HepG2 (cell line): ENCODE measurements around the gene KCNAB1. TPM values are rescaled to one million over a fixed set of nuclear protein-coding genes. Genes with fewer than 3 reads are reported as not detected.
A peak's percentile ranks its signal among the peaks of the same experiment; 100 is the strongest.

ENCODE experiments used
- ATAC-seq: fragments of 200-7000 bp; cut with Tn5 transposase; 3 replicates; pipeline ENCODE4 v1.9.1; 2020; ENCODE audit warnings: mild to moderate bottlenecking, moderate library complexity
- BruUV-seq: library from RNA; stranded (reverse); fragments of 400-500 nt; replicated peaks from 2 replicates; lab custom pipeline; 2021; lab: Mats Ljungman, UMichigan
- CTCF ChIA-PET: fragments of 300-600 bp; formaldehyde crosslinking; extraction: SDS; loops from one replicate; lab custom pipeline; 2021; ENCODE audit warnings: low total read pairs, inconsistent platforms, low intra/inter-chr PET ratio; lab: Yijun Ruan, JAX
- POLR2A ChIA-PET: fragments of 350-600 bp; sonication (Branson Sonifier 250); formaldehyde crosslinking; loops from one replicate; lab custom pipeline; 2020; ENCODE audit warnings: antibody characterized with exemption, inconsistent platforms; lab: Yijun Ruan, JAX
- DNase-seq: peaks from one replicate; pipeline ENCODE4 v3.0.0-alpha.2; 2015; ENCODE audit warnings: low spot score
- FAIRE-seq: peaks from 3 replicates; lab custom pipeline; 2011; peaks lifted over from hg19 to GRCh38; lab: Jason Lieb, UNC
- H2AFZ ChIP-seq: one replicate; pipeline ENCODE4 v1.6.1; 2011; ENCODE audit warnings: low read length, inconsistent platforms
- H3K27ac ChIP-seq: fragments of 300-600 bp; 3 replicates; pipeline ENCODE4 v1.8.0; 2011; ENCODE audit warnings: mixed run types, mild to moderate bottlenecking, mixed read lengths, low read length, inconsistent platforms; ENCODE audit not compliant: insufficient read depth; ENCODE audit errors: extremely low read length
- H3K27me3 ChIP-seq, 2 experiments: fragments of 200-600 bp in 1 of 2; 2 replicates in 1 of 2; 3 replicates in 1 of 2; pipeline versions ENCODE4 v1.6.0 to v1.8.0; 2011; ENCODE audit warnings: low read length in 2 of 2, mild to moderate bottlenecking in 2 of 2, moderate library complexity in 2 of 2, inconsistent platforms in 1 of 2; ENCODE audit not compliant: insufficient read depth in 2 of 2, control insufficient read depth in 1 of 2
- H3K36me3 ChIP-seq, 2 experiments: fragments of 200-600 bp in 1 of 2; replicated peaks in 1 of 2; 2 replicates in 1 of 2; 3 replicates in 1 of 2; pipeline versions ENCODE4 v1.5.1 to v1.8.0; 2011; ENCODE audit warnings: low read length in 2 of 2, inconsistent platforms in 1 of 2; ENCODE audit not compliant: insufficient read depth in 2 of 2, control insufficient read depth in 1 of 2
- H3K4me1 ChIP-seq: 2 replicates; pipeline ENCODE4 v1.5.1; 2012; ENCODE audit warnings: low read length, inconsistent platforms; ENCODE audit not compliant: insufficient read depth
- H3K4me2 ChIP-seq: 2 replicates; pipeline ENCODE4 v1.6.0; 2011; ENCODE audit warnings: low read depth, low read length, inconsistent platforms
- H3K4me3 ChIP-seq, 3 experiments: fragments of 200-600 bp in 1 of 3; sonication (generic), shearing (Covaris generic) in 1 of 3; replicated peaks in 1 of 3; 2 replicates each; pipeline ENCODE4 v1.5.1; 2011 to 2016; ENCODE audit warnings: low read length in 3 of 3, inconsistent platforms in 2 of 3, low read depth in 2 of 3, mild to moderate bottlenecking in 2 of 3, control low read depth in 1 of 3, mixed read lengths in 1 of 3; ENCODE audit not compliant: insufficient read depth in 1 of 3
- H3K79me2 ChIP-seq: one replicate; pipeline ENCODE4 v1.6.1; 2011; ENCODE audit warnings: low read length, inconsistent platforms; ENCODE audit not compliant: insufficient read depth
- H3K9ac ChIP-seq: 2 replicates; pipeline ENCODE4 v1.6.0; 2011; ENCODE audit warnings: mild to moderate bottlenecking, low read depth, low read length, inconsistent platforms; ENCODE audit not compliant: insufficient read depth
- H3K9me3 ChIP-seq: 2 replicates; pipeline ENCODE4 v1.5.1; 2012; ENCODE audit warnings: mild to moderate bottlenecking, low read length
- H4K20me1 ChIP-seq: 2 replicates; pipeline ENCODE4 v1.6.0; 2011; ENCODE audit warnings: inconsistent platforms, mild to moderate bottlenecking, low read length, moderate library complexity; ENCODE audit not compliant: insufficient read depth
- ATF7 ChIP-seq, 2 experiments: fragments of 450-650 bp in 1 of 2; sonication (generic) in 1 of 2; formaldehyde crosslinking in 1 of 2; IDR thresholded peaks; 2 replicates each; pipeline versions ENCODE4 v1.4.0 to v1.6.1; 2016 to 2020; ENCODE audit warnings: antibody characterized with exemption in 1 of 2, mild to moderate bottlenecking in 1 of 2, missing genetic modification reagents in 1 of 2
- CENPT ChIP-seq: sonication (generic); formaldehyde crosslinking; IDR thresholded peaks from 2 replicates; pipeline ENCODE4 v1.8.0; 2022; ENCODE audit warnings: low read depth, mild to moderate bottlenecking, moderate library complexity, missing genetic modification reagents
- CREB1 ChIP-seq, 2 experiments: fragments of 450-650 bp in 1 of 2; IDR thresholded peaks; 2 replicates each; pipeline ENCODE4 v1.6.1; 2016 to 2017; ENCODE audit warnings: control low read depth in 1 of 2, mild to moderate bottlenecking in 1 of 2, missing compliant biosample characterization in 1 of 2, missing genetic modification characterization in 1 of 2
- FOXA3 ChIP-seq: IDR thresholded peaks from 2 replicates; pipeline ENCODE4 v1.6.1; 2016; ENCODE audit warnings: missing genetic modification reagents, missing compliant biosample characterization
- HOXA9 ChIP-seq: sonication (generic); formaldehyde crosslinking; IDR thresholded peaks from 2 replicates; pipeline ENCODE4 v1.8.1; 2022; ENCODE audit warnings: missing genetic modification reagents, mild to moderate bottlenecking, moderate library complexity, borderline replicate concordance
- RFXANK ChIP-seq: IDR thresholded peaks from 2 replicates; pipeline ENCODE4 v1.6.1; 2016
- ZNF619 ChIP-seq: sonication (generic); formaldehyde crosslinking; IDR thresholded peaks from 2 replicates; pipeline ENCODE4 v1.4.0; 2020; ENCODE audit warnings: mild to moderate bottlenecking, missing genetic modification reagents
- ZNF883 ChIP-seq: sonication (generic); formaldehyde crosslinking; IDR thresholded peaks from 2 replicates; pipeline ENCODE4 v1.5.1; 2020; ENCODE audit warnings: mild to moderate bottlenecking, missing genetic modification reagents; ENCODE audit errors: not compliant biosample characterization
- WGBS: methylation state at CpG from one replicate; pipeline ENCODE4 v1.1.6; 2017; ENCODE audit warnings: low lambda C conversion rate; 5-methylcytosine and 5-hydroxymethylcytosine counted together
- in situ Hi-C: cut with HindIII; loops from 2 replicates; pipeline ENCODE4 v1.10.0; 2017; ENCODE audit warnings: low pct_unique_long_range_greater_than_20kb; ENCODE audit not compliant: extremely low pct_ligation_motif_present
- intact Hi-C: fragments of 100-400 bp; cut with micrococcal nuclease; formaldehyde crosslinking; loops from one replicate; pipeline ENCODE4 v1.10.0; 2022; ENCODE audit not compliant: unreplicated experiment
- polyA plus RNA-seq, 8 experiments: library from polyadenylated mRNA; depleted of rRNA in 3 of 8; stranded (reverse) in 7 of 8; unstranded in 1 of 8; fragments of >200 nt; fragmentation: Illumina TruSeq in 4 of 8; extraction: Trizol in 4 of 8; gene quantifications; 2 replicates each; pipeline versions ENCODE4 v1.2.1 to v1.2.3, GENCODE V29; 2011 to 2016; ENCODE audit warnings: low read depth in 4 of 8, missing spikeins in 1 of 8, mixed read lengths in 1 of 8; ENCODE audit not compliant: insufficient read depth in 1 of 8
- total RNA-seq, 5 experiments: library from RNA; depleted of rRNA; stranded (reverse); fragments of >200 nt; fragmentation: Illumina TruSeq; extraction: Trizol; gene quantifications; 2 replicates each; pipeline ENCODE4 v1.2.3, GENCODE V29; 2016; ENCODE audit warnings: low read depth in 1 of 5

KCNAB1 gene
- total and polyA plus RNA-seq, 2 of the 13 experiments (the other 11 are each of a cell fraction or from before 2014, with no cell fraction given), result not detected

GRCh38 chr3:156264771-156265170 is 144.4 kb downstream of the KCNAB1 start:
- Histone ChIP-seq H3K4me3 (no peak overlapping the region), H3K4me1 (no peaks in the 10 kb centered on the region), H3K27ac (no peak overlapping the region), H4K20me1 (no peaks in the 10 kb centered on the region), H3K27me3 (no peaks in the 10 kb centered on the region), H3K36me3 (no peaks in the 10 kb centered on the region), H3K9ac (no peak overlapping the region), H3K4me2 (no peak overlapping the region), H3K9me3 (no peaks in the 10 kb centered on the region), H3K79me2 (no peaks in the 10 kb centered on the region), H2AFZ (no peak overlapping the region)
- in situ Hi-C loops, result no loop called here
- ChIA-PET CTCF (no interaction called here), POLR2A (no interaction called here)
- ATAC-seq, result no peak
- WGBS, result 37% methylated on average over 1 of the region's 1 CpG
- DNase-seq, result no peak
- no peak for FAIRE-seq
- intact Hi-C loops, result no loop called here
- BruUV-seq, result no TSS peak
- TF ChIP-seq HOXA9 (no peak), ZNF883 (CRISPR knock-in tag) (no peak), FOXA3 (CRISPR knock-in tag) (no peak), RFXANK (CRISPR knock-in tag) (no peak), ZNF619 (CRISPR knock-in tag) (no peak)

- H3K9ac ChIP-seq, result no peak overlapping the region
- H2AFZ ChIP-seq, result no peak overlapping the region
- H4K20me1 ChIP-seq, result no peaks in the 10 kb centered on the region
- intact Hi-C loops (no loop called here), in situ Hi-C loops (no loop called here)
- no TSS peak for BruUV-seq
- H3K4me3 ChIP-seq, result no peak overlapping the region
- ChIA-PET CTCF (no interaction called here), POLR2A (no interaction called here)
- no peak for TF ChIP-seq CENPT (CRISPR knock-in tag)
- TF ChIP-seq CREB1 (IDR thresholded peaks at IDR 0.05), result peak; percentile 95
- no peak for TF ChIP-seq CREB1 (CRISPR knock-in tag; IDR thresholded peaks at IDR 0.05)
- peak; percentile 97 for TF ChIP-seq ATF7 (IDR thresholded peaks at IDR 0.05)
- no peak for TF ChIP-seq ATF7 (CRISPR knock-in tag; IDR thresholded peaks at IDR 0.05)
- H3K27me3 ChIP-seq, result no peaks in the 10 kb centered on the region
- WGBS, result 13% methylated on average over 3 of the region's 3 CpGs
- H3K4me2 ChIP-seq, result no peak overlapping the region
- no peaks in the 10 kb centered on the region for H3K9me3 ChIP-seq
- H3K4me1 ChIP-seq, result peaks cover 12% of the 10 kb centered on the region
- no peaks in the 10 kb centered on the region for H3K79me2 ChIP-seq
- ATAC-seq (no peak), FAIRE-seq (no peak), DNase-seq (no peak)
- no peak overlapping the region for H3K27ac ChIP-seq
- H3K36me3 ChIP-seq, result no peaks in the 10 kb centered on the region
These were observed 151.1 kb downstream of the KCNAB1 start for GRCh38 chr3:156271508-156271907.
